CD1c-positive myeloid dendritic cell (primary cell): ENCODE data around the gene ARHGAP44.
"Not testable (repeated sequence)": the region's sequence is repeated elsewhere in the genome, so short reads cannot be mapped to it uniquely, and the experiment has no call there.

Source experiments
- DNase-seq: peaks from one replicate; pipeline ENCODE4 v3.0.0-alpha.2; 2016; ENCODE audit errors: extremely low spot score

ARHGAP44 gene

DNA sequence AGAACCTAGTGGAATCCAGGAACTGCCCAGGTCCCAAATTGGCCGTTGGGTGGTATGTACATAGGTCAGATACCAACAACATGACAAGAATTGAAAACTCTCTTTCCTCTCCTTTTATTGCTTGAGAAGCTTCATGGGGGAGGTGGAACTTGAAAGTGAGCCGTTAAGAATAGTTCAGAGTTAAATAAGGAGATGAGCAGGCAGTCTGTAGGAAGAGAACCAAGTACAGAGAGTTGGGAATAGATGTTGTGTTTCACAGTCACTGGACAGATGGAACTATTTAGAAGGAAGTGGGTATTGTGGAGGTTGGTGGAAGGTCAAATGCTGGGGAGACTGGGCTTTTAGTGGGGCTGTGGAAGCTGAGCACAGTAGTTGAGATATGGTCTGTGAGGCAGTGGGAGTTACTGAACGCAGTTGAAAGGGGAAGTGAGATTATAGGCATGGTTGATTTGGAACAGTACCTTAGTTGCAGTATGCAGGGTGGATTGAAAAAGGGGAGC lies 26.4 kb downstream of the ARHGAP44 start:
- DNase-seq, result no peak

DNA sequence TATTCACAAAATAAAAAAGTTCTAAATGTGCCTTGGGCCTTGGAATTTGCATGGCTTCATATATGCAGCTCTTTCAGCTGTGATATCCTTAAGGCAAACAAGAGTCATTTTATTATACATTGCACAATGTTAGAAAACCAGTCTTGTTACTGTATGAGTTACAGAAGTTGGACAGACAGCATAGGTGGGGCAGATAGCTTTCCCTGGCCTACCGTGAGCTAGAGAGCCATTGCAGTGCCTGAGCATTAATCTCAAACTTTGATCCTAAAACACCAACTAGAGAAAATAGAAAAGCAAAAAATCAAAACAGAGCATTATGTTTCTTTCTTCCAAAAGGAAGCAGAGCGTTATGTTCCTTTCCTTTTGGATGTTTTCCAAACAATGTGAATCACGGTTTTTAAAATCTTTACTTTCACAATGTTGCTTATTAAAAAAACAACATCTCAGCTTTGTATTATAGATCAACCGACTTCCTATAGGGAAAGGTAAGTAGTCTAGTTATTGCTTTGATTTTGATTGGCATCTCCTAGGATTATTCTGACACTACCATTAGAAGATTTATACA lies 32.2 kb downstream of the ARHGAP44 start:
- DNase-seq, result no peak

DNA sequence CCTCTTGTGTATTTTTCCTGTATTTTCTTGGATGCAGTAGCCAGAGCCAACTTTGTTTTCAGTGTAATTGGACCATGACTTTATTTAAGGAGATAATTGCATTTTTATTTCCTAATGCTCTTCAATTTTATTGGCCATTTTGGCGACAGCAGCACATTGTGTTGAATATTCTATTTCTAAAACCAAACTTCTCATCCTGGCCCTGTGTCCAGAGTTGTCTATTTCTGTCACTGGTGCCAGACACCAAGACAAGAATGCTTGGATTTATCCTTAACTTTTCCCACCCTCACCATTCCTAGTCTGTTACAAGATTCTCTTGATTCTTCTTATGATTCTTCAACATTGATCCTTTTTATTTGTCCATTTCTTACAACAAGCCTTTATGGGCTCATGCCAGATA lies 37.1 kb downstream of the ARHGAP44 start:
- DNase-seq, result no peak

DNA sequence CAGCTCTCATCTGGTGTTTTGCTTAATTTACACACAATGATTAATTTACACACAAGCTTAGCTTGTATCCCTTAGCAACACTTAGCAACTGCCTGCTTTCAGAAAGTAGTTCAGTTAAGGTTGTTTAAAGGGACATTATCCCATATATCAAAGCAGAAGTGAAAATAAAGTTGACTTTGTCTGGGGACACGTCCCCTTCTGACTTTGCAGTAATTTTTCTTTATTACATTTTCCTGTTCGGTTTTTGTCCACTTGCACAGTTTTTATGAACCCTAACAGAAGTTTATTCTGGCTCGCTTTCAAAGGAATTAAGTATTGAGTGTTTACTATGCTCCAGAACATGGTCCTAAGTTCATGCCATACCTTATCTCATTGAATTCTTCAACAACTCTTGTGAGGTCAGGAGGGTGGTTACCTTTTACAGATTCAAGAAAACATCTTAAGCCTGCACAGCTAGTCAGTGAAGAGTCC lies 41.5 kb downstream of the ARHGAP44 start:
- DNase-seq, result no peak

DNA sequence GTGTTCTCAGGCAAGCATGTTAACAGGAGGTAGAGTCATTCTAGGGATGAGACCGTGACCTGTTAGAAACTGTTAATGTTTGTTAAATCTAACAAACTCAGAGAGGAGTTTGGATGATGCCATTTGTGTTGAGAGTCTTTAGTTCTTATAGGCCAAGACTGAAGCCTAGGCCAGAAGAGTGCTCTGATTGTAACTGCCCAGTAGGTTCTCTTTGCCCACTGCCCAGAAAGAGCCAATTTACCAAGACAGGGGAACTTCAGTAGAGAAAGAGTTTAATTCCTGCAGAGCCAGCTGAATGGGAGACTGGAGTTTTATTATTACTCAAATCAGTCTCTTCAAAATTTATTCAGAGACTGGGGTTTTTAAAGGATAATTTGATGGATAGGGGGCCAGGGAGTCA lies 42.5 kb downstream of the ARHGAP44 start:
- no peak for DNase-seq

DNA sequence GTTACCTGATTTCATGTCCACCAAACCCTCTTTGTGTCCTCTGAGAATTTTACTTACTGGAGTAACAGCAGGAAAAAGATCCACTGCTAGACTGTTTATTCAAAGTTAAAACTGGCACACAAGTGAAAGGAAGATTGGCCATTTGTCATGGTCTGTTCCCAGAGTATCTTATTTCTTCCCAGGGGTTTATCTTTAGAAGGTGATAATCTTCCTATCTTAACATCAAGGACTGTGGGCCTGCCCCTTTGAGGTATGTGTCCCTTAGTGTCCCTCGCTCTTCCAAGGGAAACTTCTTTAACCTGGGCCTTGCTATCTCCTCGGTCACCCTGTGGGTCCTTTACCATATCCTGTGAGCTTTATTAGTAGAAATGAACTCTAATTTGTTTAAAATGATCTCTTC lies 49.7 kb downstream of the ARHGAP44 start:
- DNase-seq, result no peak

DNA sequence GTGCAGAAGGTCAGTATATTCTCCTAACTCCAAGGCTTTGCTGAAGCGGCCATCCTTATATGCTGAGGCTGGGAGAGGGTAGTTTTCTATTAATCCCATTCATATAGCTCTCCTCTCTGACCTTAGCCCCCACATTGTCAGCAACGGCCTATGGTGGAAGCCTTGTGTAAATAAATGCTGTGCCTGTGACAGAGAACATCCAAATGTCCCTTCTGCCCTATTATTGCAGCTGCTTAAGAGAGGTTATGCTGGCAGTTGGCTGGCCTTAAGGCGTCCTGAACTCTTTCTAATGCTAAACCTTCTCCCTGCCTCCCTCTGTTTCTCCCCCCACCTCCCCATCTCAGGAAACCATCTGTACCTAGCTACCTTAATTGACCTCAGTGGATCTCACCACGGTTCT lies 53.6 kb downstream of the ARHGAP44 start:
- no peak for DNase-seq

DNA sequence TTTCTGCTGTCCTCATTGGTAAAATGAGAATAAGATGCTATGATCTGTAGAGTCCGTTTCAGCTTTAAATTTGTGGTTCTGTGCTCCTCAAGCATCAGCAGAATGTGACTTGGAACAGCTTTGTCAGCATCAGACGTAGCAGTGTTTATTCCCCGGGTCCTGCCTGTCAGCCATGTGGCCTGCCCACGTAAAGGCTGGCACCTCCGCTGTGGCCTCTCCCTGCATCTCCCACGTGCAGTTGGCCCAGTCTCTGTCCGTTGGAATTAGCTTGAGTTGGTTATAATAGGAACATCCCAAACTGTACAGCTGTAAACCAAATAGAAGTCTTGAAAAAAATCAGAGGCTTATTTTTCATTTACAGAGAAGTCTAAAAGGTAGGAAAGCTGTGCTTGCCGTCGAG lies 61.7 kb downstream of the ARHGAP44 start:
- DNase-seq, result no peak

DNA sequence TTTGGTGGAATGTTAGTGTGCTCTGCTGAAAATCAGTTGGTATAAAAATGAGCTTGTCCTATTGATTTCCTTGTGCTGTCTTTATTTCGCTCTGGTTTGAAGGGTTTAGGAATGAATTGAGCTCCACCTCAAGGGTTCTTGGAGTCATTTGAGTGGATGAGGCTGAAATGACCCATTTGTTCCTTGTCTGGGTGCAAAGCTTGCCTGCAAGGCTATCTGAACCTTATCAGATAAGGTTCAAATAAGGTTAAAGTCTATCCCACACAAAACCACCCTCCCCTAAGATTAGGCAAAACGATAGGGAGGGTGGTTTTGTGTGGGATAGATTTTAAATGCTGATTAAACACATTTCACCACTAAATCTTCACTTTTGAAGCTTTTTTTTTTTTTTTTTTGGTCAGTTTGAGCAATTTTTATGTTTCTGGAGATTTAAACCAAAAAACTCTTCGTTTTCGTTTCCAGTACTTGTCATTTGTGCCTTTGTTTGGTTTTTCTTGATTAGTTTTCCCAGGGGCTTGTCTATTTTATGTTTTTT lies 62.7 kb downstream of the ARHGAP44 start:
- no peak for DNase-seq

DNA sequence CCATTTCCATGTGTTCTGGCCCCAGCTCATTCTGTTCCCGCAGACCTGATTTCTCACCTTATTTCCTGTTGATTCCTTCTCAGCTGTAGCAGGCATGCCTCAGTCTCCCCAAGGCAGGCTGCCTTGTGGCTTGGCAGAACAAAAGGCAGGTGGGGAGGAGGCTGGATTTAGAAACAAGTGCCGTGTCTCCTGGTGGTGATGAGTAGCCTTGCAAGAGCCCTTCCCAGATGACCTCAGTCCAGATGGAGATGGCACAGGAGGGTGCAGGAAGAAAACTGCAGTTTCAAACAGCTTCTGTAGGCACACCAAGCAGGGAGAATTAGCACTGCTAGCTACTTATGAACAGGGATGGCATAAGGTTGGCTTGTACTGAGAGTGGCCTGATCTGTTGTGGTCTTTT lies 64.6 kb downstream of the ARHGAP44 start:
- DNase-seq, result no peak

DNA sequence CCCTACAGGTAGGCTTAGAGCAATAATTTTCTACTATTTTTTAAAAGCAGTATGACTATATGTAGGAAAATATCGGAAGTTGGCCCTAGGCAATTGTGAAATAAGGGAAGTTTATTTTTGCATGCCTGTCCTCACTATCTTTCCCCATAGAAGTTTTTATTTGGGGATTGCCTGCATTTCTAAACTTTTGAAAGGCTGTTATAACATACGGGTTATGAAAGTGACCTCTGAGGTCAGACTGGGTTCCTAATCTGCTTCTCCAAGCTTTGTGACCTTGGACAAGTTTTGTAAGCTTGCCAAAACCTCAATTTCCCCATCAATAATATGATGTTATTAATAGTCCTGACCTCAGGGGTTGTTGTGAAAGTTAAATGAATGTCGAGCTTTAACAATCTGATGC lies 67.1 kb downstream of the ARHGAP44 start:
- peak; percentile 10 for DNase-seq

DNA sequence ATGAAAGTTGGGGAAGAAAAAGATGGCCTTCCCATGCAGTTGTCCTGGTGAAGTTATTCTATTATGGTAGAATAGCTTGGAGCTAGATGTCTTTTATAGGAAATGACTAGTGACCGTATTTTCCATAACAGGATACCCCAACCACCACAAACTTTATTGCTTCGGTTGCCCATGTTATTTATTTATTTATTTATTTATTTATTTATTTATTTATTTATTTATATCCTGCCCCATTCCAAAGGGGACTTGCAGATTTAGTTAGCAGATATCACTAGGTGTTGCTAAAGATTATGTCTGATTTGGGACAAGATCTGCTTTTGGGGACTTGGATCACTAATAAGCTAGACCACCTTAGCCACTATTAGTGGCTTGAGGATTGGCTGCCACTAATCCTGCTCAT lies 68.3 kb downstream of the ARHGAP44 start:
- no peak for DNase-seq

DNA sequence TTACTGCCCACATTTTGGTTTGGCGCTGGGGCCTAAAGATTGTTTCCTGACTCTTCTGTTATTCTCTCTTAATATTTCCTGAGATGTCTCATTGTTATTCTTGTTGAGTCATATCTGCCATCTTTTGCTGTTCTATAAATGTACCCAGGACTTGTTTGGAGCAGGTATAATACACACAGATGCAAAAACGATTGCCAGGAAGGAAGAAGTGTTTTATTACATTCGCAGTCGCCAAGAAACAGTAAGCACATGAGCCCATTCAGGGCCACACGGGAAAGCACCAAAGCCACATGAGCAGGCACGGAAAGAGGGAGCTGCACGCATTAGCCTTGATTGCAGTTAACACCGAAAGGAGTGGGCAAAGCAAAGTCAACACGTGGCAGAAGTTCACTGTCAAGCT lies 70.2 kb downstream of the ARHGAP44 start:
- DNase-seq, result no peak

DNA sequence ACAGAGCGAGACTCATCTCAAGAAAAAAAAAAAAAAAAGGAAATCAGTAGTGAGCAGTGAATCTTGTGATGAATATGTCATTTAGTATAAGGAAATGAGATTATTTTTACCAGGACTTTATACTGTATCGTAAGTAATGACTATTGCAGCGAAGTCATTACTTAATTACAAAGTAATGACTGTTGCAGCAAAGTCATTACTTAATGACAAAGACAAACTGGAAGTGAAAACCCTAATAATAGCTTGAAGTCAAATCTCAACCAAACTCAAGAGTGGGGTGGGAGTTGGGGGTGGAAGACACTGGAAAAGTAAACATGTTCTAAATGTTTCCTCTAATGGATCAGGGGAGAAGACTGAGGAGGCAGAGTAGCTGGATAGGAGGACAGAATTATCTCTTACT lies 76.5 kb downstream of the ARHGAP44 start:
- DNase-seq, result no peak

DNA sequence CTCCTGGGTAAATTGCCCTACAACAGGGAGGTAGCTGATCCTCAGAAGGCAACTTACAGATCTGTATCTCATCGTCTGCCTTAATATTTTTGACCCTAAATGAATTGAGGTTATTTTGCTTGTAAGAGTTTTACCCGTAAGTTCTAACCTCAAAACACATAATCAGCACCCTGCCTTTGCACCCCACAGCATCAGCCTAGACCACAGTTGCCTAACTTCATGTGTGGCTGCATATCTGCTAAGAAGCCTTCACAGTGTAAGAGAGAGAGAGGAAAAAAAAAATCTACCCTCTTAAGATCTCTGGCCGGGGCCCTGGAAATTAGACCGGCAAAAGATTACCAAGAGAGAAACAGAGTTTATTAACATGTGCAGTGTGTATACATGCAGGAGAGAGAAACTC lies 76.9 kb downstream of the ARHGAP44 start:
- DNase-seq, result no peak

DNA sequence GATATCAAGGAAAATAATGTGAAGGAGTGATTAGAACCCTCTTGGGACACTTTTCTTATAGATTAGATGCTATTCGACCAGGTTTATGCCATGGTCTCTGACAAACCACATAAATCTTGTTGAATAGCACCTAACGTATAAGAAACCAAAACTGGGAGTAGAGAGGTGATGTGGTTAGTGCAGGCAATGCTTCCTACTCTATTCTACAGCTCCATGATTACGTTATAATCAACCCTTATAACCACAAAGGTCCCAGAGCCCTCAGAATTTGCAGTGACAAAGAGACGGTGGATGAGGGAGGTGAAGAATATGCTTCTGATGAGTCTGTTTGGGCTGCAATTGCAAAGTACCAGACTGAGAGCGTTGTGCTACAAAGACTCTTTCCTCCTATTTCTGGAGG lies 78.4 kb downstream of the ARHGAP44 start:
- DNase-seq, result no peak

DNA sequence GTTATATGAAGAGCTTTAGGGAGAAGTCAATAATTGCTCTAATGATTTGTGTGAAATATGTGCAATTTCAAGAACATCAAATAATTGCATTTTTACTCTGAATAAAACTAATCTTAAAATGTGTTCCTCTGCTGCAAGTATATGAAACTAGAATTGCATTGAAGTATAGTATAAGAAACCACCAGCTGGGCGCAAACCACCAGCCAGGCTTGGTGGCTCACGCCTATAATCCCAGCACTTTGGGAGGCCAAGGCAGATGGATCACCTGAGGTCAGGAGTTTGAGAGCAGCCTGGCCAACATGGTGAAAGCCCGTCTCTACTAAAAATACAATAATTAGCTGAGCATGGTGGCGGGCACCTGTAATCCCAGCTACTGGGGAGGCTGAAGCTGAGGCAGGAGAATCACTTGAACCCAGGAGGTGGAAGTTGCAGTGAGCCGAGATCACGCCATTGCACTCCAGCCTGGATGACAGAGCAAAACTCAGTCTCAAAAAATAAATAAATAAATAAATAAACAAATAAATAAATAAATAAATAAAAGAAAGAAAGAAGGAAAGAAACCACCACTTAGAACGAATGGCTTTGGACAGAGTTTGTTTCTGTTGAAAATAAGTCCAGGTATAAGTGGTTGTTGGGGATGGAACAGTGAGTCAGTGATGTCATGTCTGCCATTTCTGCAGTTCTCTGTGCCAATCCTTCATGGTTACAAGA lies 84.3 kb downstream of the ARHGAP44 start:
- DNase-seq, result not testable (repeated sequence)

DNA sequence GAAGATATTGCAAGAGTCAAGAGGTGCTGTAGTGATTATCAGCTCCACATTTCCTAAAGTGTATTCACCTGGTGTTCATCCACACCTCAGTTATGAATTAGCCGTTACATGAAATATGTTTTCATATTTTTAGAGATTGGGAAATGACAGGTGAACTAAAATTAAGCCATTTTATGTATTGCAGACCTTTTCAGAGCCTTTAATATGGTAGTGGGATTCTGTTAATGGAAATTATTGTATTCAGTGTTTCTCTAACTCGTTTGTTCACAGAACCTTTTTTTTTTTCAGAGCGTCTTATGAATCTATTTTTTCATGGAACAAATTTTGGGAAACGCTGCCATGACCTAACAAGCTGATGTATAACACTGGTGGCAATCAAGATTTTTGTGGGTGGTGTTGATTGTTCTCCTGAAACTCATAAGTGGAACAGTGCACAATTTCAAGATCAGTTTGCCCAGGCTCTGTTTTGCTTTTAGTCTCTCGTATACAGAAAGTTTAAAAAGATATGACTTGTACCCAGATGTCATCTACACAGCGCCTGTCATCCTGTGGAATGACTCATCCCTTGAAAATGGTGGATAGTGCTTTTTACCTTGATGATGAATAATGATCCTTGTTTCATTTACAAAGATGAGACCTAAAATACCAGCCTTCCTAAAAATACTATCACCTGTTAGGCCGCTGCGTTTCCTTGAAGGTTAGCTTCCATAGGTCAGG lies 88.8 kb downstream of the ARHGAP44 start:
- DNase-seq, result no peak

DNA sequence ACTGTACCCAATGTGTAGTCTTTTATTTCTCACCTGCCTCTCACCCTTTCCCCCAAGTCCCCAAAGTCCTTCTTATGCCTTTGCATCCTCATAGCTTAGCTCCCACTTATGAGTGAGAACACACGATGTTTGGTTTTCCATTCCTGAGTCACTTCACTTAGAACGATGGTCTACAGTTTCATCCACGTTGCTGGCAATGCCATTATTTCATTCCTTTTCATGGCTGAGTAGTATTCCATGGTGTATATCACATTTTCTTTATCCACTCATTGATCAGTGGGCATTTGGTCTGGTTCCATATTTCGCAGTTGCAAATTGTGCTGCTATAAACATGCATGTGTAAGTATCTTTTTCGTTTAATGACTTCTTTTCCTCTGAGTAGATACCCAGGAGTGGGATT lies 89.8 kb downstream of the ARHGAP44 start:
- DNase-seq, result not testable (repeated sequence)

DNA sequence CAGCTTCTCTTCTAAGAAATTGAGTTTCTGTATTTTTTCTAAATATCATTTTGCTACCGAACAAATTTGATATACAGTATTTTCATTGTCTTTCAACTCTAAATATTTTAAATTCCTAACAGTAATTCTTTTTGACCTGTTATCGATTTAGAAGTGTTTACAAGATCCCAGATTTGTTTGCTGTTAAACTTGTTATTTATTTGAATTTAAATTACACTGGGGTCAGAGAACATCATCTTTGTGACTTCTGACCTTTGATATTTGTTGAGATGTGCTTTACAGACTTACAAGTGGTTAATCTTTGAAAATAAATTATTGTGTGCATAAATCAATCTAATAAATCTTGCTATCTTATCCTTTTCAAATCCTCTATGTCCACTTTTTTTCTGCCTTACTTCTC lies 94.2 kb downstream of the ARHGAP44 start:
- DNase-seq, result no peak

DNA sequence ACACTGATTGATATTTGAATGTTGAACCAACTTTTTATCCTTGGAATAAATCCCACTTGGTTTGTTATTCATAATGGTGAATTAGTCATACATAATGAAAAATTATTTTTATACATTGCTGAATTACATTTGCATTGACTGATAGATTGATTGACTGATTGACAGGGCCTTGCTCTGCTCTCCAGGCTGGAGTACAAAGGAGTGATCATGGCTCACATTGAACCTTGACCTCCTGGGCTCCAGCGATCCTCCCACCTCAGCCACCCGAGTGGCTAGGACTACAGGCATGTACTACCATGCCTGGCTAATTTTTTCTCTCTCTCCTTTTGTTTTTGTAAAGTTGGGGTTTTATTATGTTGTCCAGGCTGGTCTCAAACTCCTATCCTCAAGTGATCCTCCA lies 97.8 kb downstream of the ARHGAP44 start:
- DNase-seq, result no peak

DNA sequence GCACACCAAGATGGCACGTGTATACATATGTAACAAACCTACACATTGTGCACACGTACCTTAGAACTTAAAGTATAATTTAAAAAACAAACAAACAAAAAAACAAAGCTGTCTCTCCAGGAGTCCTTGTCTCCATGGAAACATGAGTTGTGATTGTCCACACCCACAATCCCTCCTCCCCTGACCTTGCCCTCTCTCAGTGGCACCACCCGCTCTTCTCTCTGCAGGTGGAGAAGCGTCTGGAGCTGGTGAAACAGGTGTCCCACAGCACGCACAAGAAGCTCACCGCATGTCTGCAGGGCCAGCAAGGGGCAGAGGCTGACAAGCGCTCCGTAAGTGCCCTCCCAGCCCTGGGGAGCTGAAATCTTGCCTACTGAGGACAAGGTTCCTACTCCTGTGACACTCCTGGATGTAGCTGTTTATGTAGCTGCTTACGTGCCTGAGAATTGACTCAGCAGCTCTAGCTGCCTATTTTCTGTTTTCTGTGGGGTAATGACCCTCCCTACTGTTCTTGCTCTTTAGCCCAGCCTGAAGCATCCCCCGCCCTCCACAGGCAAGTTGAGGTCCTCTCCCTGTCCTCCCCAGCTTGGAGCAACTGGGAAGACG lies 107.0 kb downstream of the ARHGAP44 start:
- DNase-seq, result no peak
